HL-60 (cell line): ENCODE results near the gene KLF16.
A peak's percentile ranks its signal among the peaks of the same experiment; 100 is the strongest.

Source experiments
- DNase-seq, 2 experiments: peaks; one replicate each; pipeline ENCODE4 v3.0.0-alpha.2; 2010 to 2020; ENCODE audit warnings: low read depth in 1 of 2, low spot score in 1 of 2
- H3K27ac ChIP-seq: fragments of 250-450 bp; sonication (Bioruptor Pico); replicated peaks from 2 replicates; pipeline ENCODE4 v1.5.1; 2020; ENCODE audit warnings: mild to moderate bottlenecking, moderate library complexity
- H3K27me3 ChIP-seq: fragments of 250-450 bp; sonication (Bioruptor Pico); 2 replicates; pipeline ENCODE4 v1.5.1; 2021; ENCODE audit warnings: mild to moderate bottlenecking, moderate library complexity; ENCODE audit not compliant: insufficient read depth, poor library complexity, severe bottlenecking
- H3K4me3 ChIP-seq: replicated peaks from 2 replicates; pipeline ENCODE4 v1.5.1; 2011; ENCODE audit warnings: mild to moderate bottlenecking, control low read depth, low read length; ENCODE audit not compliant: insufficient read depth
- CTCF ChIP-seq: IDR thresholded peaks from one replicate; pipeline ENCODE4 v1.5.1; 2011; ENCODE audit warnings: low read length, control low read depth, inconsistent platforms; ENCODE audit not compliant: insufficient read depth
- GABPA ChIP-seq: IDR thresholded peaks from 2 replicates; pipeline ENCODE4 v1.6.1; 2012; ENCODE audit warnings: low read depth
- POLR2AphosphoS5 ChIP-seq: IDR thresholded peaks from 2 replicates; pipeline ENCODE4 v1.6.1; 2012; ENCODE audit warnings: low read depth
- REST ChIP-seq: IDR thresholded peaks from 2 replicates; pipeline ENCODE4 v1.6.1; 2012; ENCODE audit warnings: low read depth; ENCODE audit not compliant: insufficient replicate concordance
- SPI1 ChIP-seq: IDR thresholded peaks from 2 replicates; pipeline ENCODE4 v1.6.1; 2012; ENCODE audit warnings: low read depth, mild to moderate bottlenecking, borderline replicate concordance

Gene KLF16

GRCh38 chr19:1841209-1841924, 22.0 kb downstream of the KLF16 start:
- Histone ChIP-seq H3K27me3 (no peaks in the 10 kb centered on the region), H3K4me3 (no peak overlapping the region), H3K27ac (peak overlapping the region; percentile 34; the same call in 1 of the 2 replicates)
- TF ChIP-seq SPI1: no peak
- no peak for TF ChIP-seq REST
- no peak for DNase-seq

GRCh38 chr19:1840541-1841115, 22.8 kb downstream of the KLF16 start:
- peak overlapping the region; percentile 34; the same call in 1 of the 2 replicates for H3K27ac ChIP-seq
- H3K27me3 ChIP-seq: no peaks in the 10 kb centered on the region
- DNase-seq: no peak
- TF ChIP-seq POLR2AphosphoS5: no peak
- no peak for TF ChIP-seq REST
- TF ChIP-seq SPI1: no peak
- no peak overlapping the region for H3K4me3 ChIP-seq

- TF ChIP-seq CTCF (no peak), GABPA (no peak), REST (no peak), SPI1 (peak; percentile 88), POLR2AphosphoS5 (0 out of 2 replicates have a peak, but pooled peaks have one; percentile 25)
- no peak overlapping the region for H3K4me3 ChIP-seq
- peak in 1 of 2 experiments; percentile 54 for DNase-seq
- no peaks in the 10 kb centered on the region for H3K27me3 ChIP-seq
- no peak overlapping the region; the same call in 1 of the 2 replicates for H3K27ac ChIP-seq
Measured at GRCh38 chr19:1839658-1840540, 23.5 kb downstream of the KLF16 start.
